DMS 273 (cell line): ENCODE data around the gene SLC6A11.
A peak's percentile ranks its signal among the peaks of the same experiment; 100 is the strongest.

Experiments
- DNase-seq: peaks from one replicate; lab custom pipeline; 2025; ENCODE audit not compliant: unreplicated experiment; lab: John Stamatoyannopoulos, UW

SLC6A11 gene

GRCh38 chr3:10974746-10975375 lies 158.8 kb downstream of the SLC6A11 start:
- no peak for DNase-seq

GRCh38 chr3:10975695-10976234 lies 159.7 kb downstream of the SLC6A11 start:
- peak; percentile 7 for DNase-seq

GRCh38 chr3:10976770-10977169 lies 160.7 kb downstream of the SLC6A11 start:
- DNase-seq, result no peak

- DNase-seq, result no peak
Measured at GRCh38 chr3:10977892-10978510, 162.0 kb downstream of the SLC6A11 start.

GRCh38 chr3:10978956-10979355 lies 162.9 kb downstream of the SLC6A11 start:
- DNase-seq, result no peak

- no peak for DNase-seq
Measured at GRCh38 chr3:10980312-10980711, 164.3 kb downstream of the SLC6A11 start.

GRCh38 chr3:10981031-10981430 lies 165.0 kb downstream of the SLC6A11 start:
- DNase-seq, result no peak

- DNase-seq, result no peak
Measured at GRCh38 chr3:10981961-10982360, 165.9 kb downstream of the SLC6A11 start.

- DNase-seq, result no peak
Measured at GRCh38 chr3:10982782-10983181, 166.8 kb downstream of the SLC6A11 start.

GRCh38 chr3:10983219-10983916 lies 167.3 kb downstream of the SLC6A11 start:
- DNase-seq, result peak; percentile 69

- no peak for DNase-seq
Measured at GRCh38 chr3:10984371-10984896, 168.4 kb downstream of the SLC6A11 start.

GRCh38 chr3:10985181-10985580 lies 169.2 kb downstream of the SLC6A11 start:
- no peak for DNase-seq

GRCh38 chr3:10986592-10986991 lies 170.6 kb downstream of the SLC6A11 start:
- no peak for DNase-seq

- DNase-seq, result no peak
Measured at GRCh38 chr3:10988001-10988665, 172.1 kb downstream of the SLC6A11 start.

- no peak for DNase-seq
Measured at GRCh38 chr3:10988991-10989484, 173.0 kb downstream of the SLC6A11 start.
